Loucy (cell line): ENCODE measurements around the gene SH3PXD2A.
A peak's percentile ranks its signal among the peaks of the same experiment; 100 is the strongest.
"Not testable (repeated sequence)": the region's sequence is repeated elsewhere in the genome, so short reads cannot be mapped to it uniquely, and the experiment has no call there.

Source experiments
- H2AFZ ChIP-seq: fragments of 200-600 bp; sonication (generic); 2 replicates; pipeline ENCODE4 v1.6.0; 2016; ENCODE audit warnings: antibody characterized with exemption, mild to moderate bottlenecking, low read length, moderate library complexity
- H3F3A ChIP-seq: fragments of 200-600 bp; 2 replicates; pipeline ENCODE4 v1.6.0; 2016; ENCODE audit warnings: antibody characterized with exemption, low read depth, mild to moderate bottlenecking
- H3K27me3 ChIP-seq: fragments of 200-600 bp; sonication (generic); 2 replicates; pipeline ENCODE4 v1.6.1; 2014; ENCODE audit warnings: low read length, mild to moderate bottlenecking; ENCODE audit not compliant: insufficient read depth, poor library complexity, severe bottlenecking
- H3K36me3 ChIP-seq: fragments of 200-600 bp; sonication (generic); 2 replicates; pipeline ENCODE4 v1.6.1; 2016; ENCODE audit warnings: low read length; ENCODE audit not compliant: insufficient read depth
- H3K4me1 ChIP-seq: fragments of 200-600 bp; sonication (generic); 2 replicates; pipeline ENCODE4 v1.5.1; 2014; ENCODE audit warnings: low read length, mild to moderate bottlenecking; ENCODE audit not compliant: insufficient read depth, poor library complexity, severe bottlenecking
- H3K4me2 ChIP-seq: fragments of 200-600 bp; sonication (generic); 2 replicates; pipeline ENCODE4 v1.6.0; 2014; ENCODE audit warnings: antibody characterized with exemption, low read length, low read depth, mild to moderate bottlenecking; ENCODE audit not compliant: poor library complexity, severe bottlenecking
- H3K4me3 ChIP-seq: fragments of 200-600 bp; sonication (generic); 2 replicates; pipeline ENCODE4 v1.5.1; 2014; ENCODE audit warnings: low read length, mild to moderate bottlenecking, mixed read lengths; ENCODE audit not compliant: poor library complexity, severe bottlenecking
- H3K79me2 ChIP-seq: fragments of 200-600 bp; sonication (generic); 2 replicates; pipeline ENCODE4 v1.6.1; 2014; ENCODE audit warnings: low read length; ENCODE audit not compliant: insufficient read depth
- H3K9ac ChIP-seq: fragments of 200-600 bp; sonication (generic); 2 replicates; pipeline ENCODE4 v1.6.0; 2014; ENCODE audit warnings: mild to moderate bottlenecking, low read depth, low read length, moderate library complexity; ENCODE audit not compliant: poor library complexity, severe bottlenecking
- H3K9me2 ChIP-seq: fragments of 200-600 bp; sonication (generic); replicated peaks from 2 replicates; pipeline ENCODE4 v1.6.1; 2016; ENCODE audit warnings: low read depth, low read length, mixed read lengths
- H3K9me3 ChIP-seq: fragments of 200-600 bp; sonication (generic); 2 replicates; pipeline ENCODE4 v1.6.1; 2014; ENCODE audit warnings: mild to moderate bottlenecking, antibody characterized with exemption, low read length, low read depth; ENCODE audit not compliant: insufficient read depth
- H4K20me1 ChIP-seq: fragments of 200-600 bp; sonication (generic); 2 replicates; pipeline ENCODE4 v1.6.0; 2014; ENCODE audit warnings: antibody characterized with exemption, low read length, mild to moderate bottlenecking; ENCODE audit not compliant: insufficient read depth, poor library complexity, severe bottlenecking
- CTCF ChIP-seq: fragments of 200-600 bp; sonication (generic); conservative IDR thresholded peaks from 2 replicates; pipeline ENCODE4 v1.5.1; 2014; ENCODE audit warnings: mild to moderate bottlenecking, antibody characterized with exemption, low read length
- EZH2phosphoT487 ChIP-seq: fragments of 200-600 bp; IDR thresholded peaks from 2 replicates; pipeline ENCODE4 v1.6.1; 2018; ENCODE audit warnings: antibody characterized with exemption, mild to moderate bottlenecking, moderate library complexity, borderline replicate concordance

The SH3PXD2A gene

GRCh38 chr10:103776878-103777591 is 78.3 kb downstream of the SH3PXD2A start:
- peaks cover 4% of the 10 kb centered on the region; the same call in 1 of the 2 replicates for H3K36me3 ChIP-seq
- H4K20me1 ChIP-seq, result no peaks in the 10 kb centered on the region
- H3K4me2 ChIP-seq, result no peak overlapping the region

GRCh38 chr10:103775776-103776175 is 79.6 kb downstream of the SH3PXD2A start:
- peaks cover 4% of the 10 kb centered on the region; the same call in 1 of the 2 replicates for H3K36me3 ChIP-seq
- TF ChIP-seq EZH2phosphoT487, result no peak
- no peak for TF ChIP-seq CTCF
- H3K9ac ChIP-seq, result no peak overlapping the region
- H3K79me2 ChIP-seq, result no peaks in the 10 kb centered on the region
- H3K4me3 ChIP-seq, result no peak overlapping the region
- no peaks in the 10 kb centered on the region for H3F3A ChIP-seq
- no peak overlapping the region for H2AFZ ChIP-seq
- no peaks in the 10 kb centered on the region for H3K9me2 ChIP-seq
- H4K20me1 ChIP-seq, result no peaks in the 10 kb centered on the region
- no peaks in the 10 kb centered on the region for H3K27me3 ChIP-seq
- peaks cover 12% of the 10 kb centered on the region for H3K4me1 ChIP-seq
- no peak overlapping the region for H3K4me2 ChIP-seq
- peaks cover 5% of the 10 kb centered on the region; the same call in 1 of the 2 replicates for H3K9me3 ChIP-seq

More at GRCh38 chr10:103776878-103777591, 78.3 kb downstream of the SH3PXD2A start:
- Histone ChIP-seq H3F3A (no peaks in the 10 kb centered on the region), H2AFZ (no peak overlapping the region), H3K9me3 (peaks cover 5% of the 10 kb centered on the region; the same call in 1 of the 2 replicates), H3K9ac (no peak overlapping the region), H3K79me2 (no peaks in the 10 kb centered on the region), H3K27me3 (no peaks in the 10 kb centered on the region), H3K4me1 (peaks cover 13% of the 10 kb centered on the region), H3K9me2 (no peaks in the 10 kb centered on the region), H3K4me3 (no peak overlapping the region)
- TF ChIP-seq EZH2phosphoT487, result no peak

GRCh38 chr10:103772846-103773245 is 82.5 kb downstream of the SH3PXD2A start:
- H3K36me3 ChIP-seq, H3F3A ChIP-seq, H3K79me2 ChIP-seq, H4K20me1 ChIP-seq, H3K9me3 ChIP-seq, H3K27me3 ChIP-seq, H3K9me2 ChIP-seq, H2AFZ ChIP-seq: not testable (repeated sequence)
- peaks cover 22% of the 10 kb centered on the region for H3K4me1 ChIP-seq
- H3K9ac ChIP-seq, result peak overlapping the region; percentile 54
- peak overlapping the region; percentile 56 for H3K4me2 ChIP-seq
- peak overlapping the region; percentile 60 for H3K4me3 ChIP-seq

- H3K4me1 ChIP-seq, result peaks cover 22% of the 10 kb centered on the region
- H3K4me3 ChIP-seq, result peak overlapping the region; percentile 60
These were observed 83.1 kb downstream of the SH3PXD2A start for GRCh38 chr10:103772096-103772845.

More at GRCh38 chr10:103772096-103772845, 83.1 kb downstream of the SH3PXD2A start:
- Histone ChIP-seq H3K9me3 (peaks cover 5% of the 10 kb centered on the region; the same call in 1 of the 2 replicates), H3K36me3 (peaks cover 4% of the 10 kb centered on the region; the same call in 1 of the 2 replicates), H3K9ac (peak overlapping the region; percentile 54), H3K4me2 (peak overlapping the region; percentile 56), H3K9me2 (no peaks in the 10 kb centered on the region), H3K27me3 (no peaks in the 10 kb centered on the region), H3F3A (no peaks in the 10 kb centered on the region), H4K20me1 (no peaks in the 10 kb centered on the region), H2AFZ (0 out of 2 replicates have a peak overlapping the region, but pooled peaks have one; percentile 18), H3K79me2 (no peaks in the 10 kb centered on the region)
- TF ChIP-seq EZH2phosphoT487 (no peak), CTCF (no peak)
